ENCODE measurements around the gene TEC. TPM values are rescaled to one million over a fixed set of nuclear protein-coding genes. Genes with fewer than 3 reads are reported as not detected.

The TEC gene
- total RNA-seq, 4 donors from 2014 or later: 1.9 to 8.5 (median 5.3) TPM

DNA sequence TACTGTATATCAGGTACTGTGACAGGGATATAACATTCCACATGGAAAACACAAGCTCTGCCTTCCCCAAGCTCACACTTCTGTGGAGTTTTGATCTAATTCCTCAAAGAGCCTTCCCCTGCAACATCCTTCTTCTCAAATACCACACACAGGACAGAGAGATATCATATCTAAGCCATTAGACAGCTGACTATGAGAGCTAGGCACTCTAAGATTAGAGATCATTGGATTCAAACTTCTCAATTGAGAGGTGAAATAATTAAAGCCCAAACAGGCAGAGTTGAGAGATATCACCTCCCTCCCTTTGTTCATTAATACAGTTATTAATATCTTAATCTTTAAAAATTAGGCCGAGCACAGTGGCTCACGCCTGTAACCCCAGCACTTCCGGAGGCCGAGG is 25.0 kb downstream of the TEC start:
- no peak for TF ChIP-seq CTCF (IDR thresholded peaks at IDR 0.05; ENCODE audit: low read depth)

- TF ChIP-seq CTCF (IDR thresholded peaks at IDR 0.05; ENCODE audit: low read depth): no peak
Measured at GRCh38 chr4:48243887-48244286, 25.8 kb downstream of the TEC start.

- TF ChIP-seq CTCF (IDR thresholded peaks at IDR 0.05; ENCODE audit: low read depth): no peak
Measured at GRCh38 chr4:48243429-48243828, 26.2 kb downstream of the TEC start.

DNA sequence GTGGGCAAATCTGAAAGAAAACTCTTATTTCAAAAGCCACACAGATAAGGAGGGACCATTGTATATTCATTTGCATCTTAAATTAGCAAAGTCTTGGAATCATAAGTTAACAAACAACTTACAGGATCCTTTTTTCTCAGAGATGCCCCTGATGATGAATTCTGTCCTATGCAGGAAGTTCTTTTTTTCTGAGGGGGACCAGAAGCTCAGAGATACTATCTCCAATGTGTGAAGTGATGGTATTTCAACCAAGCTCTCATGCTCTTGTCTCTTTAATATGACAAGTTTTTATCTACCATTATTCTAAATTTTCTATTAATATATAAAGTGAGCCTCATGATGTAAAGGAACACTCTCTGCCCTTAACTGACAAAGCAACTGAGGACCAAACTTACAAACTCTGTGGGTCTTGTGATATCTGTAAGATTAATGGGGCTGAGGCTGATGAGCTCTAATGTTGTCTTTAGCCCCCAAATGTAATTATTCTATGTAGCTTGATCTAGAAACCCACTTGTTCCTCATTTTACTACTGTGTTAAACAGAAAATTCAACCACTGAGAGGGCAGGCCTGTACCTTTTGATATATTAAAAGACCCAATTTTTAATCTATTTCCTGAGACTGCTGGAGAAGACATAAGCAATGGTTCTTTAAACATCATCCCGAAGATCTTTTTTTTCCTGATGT is 27.0 kb downstream of the TEC start:
- TF ChIP-seq CTCF (IDR thresholded peaks at IDR 0.05; ENCODE audit: low read depth): no peak

DNA sequence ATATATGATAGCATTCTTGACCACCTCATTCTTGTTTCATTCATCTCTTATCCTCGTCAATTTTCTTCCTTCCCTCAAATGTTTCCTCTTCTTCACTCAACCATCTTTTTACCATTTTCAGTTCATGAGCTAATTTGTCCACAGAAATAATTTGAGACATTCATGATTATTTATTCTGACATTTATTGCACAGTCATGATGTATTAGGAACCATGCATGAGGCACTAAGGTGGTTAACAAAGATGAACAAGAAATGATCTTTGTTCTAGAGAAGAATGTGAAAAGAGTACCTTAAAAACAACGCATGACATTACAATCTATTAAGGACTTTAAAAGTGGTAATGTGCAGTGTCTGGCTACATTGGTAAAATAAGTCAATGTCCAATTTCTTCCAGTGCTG is 27.9 kb downstream of the TEC start:
- no peak for TF ChIP-seq CTCF (IDR thresholded peaks at IDR 0.05; ENCODE audit: low read depth)

- no peak for TF ChIP-seq CTCF (IDR thresholded peaks at IDR 0.05; ENCODE audit: low read depth)
Measured at GRCh38 chr4:48237996-48238645, 31.5 kb downstream of the TEC start.

- no peak for TF ChIP-seq CTCF (IDR thresholded peaks at IDR 0.05; ENCODE audit: low read depth)
Measured at GRCh38 chr4:48235050-48235449, 34.6 kb downstream of the TEC start.

Data from subcutaneous adipose tissue (tissue), 4 donors.